SH-SY5Y (cell line): ENCODE data around the gene ARPC1A.

Experiments used
- GATA2 ChIP-seq: IDR thresholded peaks from 2 replicates; pipeline ENCODE4 v1.6.1; 2011; ENCODE audit warnings: mild to moderate bottlenecking, low read depth, low read length
- GATA3 ChIP-seq: IDR thresholded peaks from 2 replicates; pipeline ENCODE4 v1.6.1; 2011; ENCODE audit warnings: low read depth, mild to moderate bottlenecking, low read length, moderate library complexity

GRCh38 chr7:99325592-99326407, at the start of gene ARPC1A:
- TF ChIP-seq GATA2 (no peak; the same call in 1 of the 2 replicates), GATA3 (no peak)
